ENCODE results near the gene SSH3.

Gene SSH3

DNA sequence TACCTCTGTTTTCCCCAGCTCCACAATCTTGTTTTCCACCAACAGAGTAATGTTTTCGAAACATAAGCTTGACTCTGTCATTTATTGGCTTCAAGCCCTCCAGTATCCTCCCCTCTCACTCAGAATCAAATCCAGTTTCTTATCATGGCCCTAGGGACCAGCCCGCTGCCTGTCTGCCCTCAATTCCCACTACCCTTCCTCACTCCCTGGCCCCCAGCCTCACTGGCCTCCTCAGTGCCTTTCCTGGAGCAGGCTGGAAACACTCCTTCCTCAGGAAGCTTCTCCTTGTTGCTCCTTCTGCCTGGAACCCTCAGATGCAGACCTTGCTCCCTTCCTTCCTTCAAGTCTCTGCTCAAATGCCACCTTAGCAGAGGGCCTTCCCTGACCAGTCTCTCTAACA is 46.1 kb downstream of the SSH3 start:
- no peak for DNase-seq

DNA sequence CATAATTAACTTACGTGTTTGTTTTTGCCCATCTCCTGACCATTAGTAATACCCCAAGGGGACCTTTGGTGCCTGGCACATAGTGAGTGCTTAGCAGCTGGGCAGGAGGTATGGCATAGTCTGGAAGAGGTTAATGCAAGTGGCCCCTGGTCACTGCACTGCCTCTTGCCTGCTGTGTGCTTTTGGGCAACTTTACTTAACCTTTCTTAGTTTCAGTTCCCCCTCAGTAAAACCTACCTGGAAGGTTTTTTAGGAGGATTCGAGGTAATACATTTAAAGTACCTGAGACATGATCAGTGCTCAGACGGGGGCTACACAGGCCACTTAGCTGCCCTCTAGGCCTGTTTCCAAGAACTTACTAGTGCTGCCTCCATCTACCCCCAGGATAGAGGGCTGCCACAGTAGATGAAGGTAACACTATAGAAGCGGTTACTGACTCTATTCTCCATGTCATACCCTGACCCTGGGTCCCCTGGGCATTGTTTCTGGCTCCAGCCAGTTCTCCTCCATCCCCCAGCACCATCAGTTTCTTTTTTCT is 46.7 kb downstream of the SSH3 start:
- DNase-seq = no peak

DNA sequence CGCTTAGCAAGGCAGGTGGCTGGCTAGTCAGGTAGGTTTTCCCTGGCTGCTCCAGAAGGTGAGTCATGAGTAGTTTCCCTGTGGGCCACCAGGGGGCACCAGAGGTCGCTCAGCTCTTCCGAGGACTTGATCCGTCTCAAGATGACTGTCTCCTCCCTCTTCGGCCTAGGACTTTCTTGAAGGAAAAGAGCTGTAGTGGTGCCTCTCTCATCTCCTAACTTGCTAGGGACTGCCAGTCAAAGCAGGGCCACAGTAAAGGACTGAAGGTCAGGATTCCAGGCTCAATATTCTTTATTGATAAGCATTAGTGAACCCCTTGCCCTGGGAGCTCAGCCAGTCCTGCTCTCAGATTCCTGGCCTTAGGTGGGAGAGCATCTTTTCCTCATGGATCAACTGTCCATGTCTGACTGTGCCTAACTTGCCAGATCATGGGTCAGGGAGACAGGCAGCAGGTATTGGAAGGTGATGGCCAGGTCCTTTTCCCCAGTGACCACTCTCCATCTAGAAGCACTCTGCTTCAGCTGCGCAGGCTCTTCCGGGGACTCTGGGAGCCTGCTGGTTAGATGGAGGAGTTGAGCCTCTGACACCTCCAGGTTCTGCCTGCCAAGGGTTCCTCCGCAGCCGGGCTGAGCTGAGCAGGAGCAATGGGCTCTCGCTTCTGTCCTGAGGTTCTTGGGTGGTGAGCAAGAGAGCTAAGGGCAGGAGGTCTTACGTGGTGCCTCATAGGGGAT is 48.1 kb downstream of the SSH3 start:
- peak; percentile 83 for DNase-seq

DNA sequence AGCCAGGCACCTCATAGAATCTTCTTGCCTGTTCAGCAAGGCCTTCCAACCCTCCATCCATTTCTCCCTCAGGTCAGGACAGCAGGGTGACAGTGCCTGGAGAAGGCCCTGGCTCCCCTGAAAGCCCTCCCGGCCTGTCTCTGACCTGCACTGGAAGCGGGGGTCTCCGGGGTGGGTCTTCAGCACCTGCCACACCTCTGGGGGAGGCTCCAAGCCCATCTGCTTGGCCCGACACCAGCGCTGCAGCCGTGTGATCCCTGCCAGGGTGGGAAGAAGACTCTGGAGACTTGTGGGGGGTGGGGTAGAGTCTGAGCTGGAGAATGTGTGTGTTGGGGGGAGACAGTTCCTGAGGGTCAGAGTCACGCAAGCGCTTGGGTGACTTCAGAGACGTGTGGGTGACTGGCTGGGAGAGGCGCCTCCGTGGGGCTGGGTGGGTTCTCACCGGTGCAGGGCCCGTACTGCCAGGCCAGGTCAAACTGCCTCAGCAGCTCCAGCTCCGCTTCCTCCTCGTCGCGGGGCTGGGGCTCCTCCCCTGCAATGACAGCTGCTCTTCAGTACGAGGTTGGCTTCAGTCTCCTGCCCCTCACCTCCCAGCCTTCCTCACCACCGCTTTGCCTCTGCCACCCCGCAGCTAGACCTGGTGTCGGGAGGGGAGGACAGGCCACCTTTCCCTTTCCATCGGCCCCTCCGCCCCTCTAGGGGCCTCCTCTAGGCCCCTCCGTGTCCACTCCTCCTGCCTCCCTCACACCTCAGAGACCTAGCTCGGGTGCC is 49.4 kb downstream of the SSH3 start:
- no peak for DNase-seq

DNA sequence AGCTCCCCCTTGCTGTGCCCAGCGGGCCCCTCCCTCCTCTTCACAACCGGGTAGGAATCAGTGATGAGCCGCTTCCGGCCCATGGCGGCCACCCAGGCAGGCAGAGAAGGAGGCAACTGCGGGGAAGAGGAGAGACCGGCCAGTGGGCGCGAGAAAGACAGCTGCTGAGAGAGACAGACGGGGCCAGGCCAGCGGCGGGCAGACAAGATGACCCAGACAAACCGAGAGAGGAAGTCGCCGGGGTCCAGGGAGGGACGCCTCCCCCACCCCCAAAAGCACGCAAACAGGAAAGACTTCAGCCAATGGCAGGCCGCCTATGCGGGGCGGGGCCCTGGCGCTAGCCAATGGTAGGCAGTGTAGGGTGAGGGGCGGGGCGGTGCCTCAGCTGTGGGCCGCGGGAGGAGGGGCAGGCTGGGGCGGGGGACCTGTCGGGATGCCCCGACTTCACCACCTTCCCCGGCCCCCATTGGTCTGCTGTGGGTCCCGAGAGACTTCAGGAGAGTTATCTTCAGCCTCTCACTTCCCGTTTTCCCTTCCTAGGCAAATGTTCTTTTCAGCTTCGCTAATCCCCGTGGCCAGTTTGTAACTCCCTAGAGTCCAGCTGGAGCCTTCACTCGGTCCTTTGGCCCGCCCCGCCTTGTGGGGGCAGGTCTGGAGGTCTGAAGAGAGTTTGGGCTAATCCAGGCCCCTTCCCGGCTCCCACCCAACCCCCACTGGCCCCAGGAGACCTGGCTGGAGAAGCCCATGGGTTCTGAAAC is 50.2 kb downstream of the SSH3 start, which contains the start of gene POLD4:
TSS of gene POLD4 (minus strand) at position 230 of the 758 bp plus-strand sequence. CDS start at position 83, 147 bp downstream.
- DNase-seq = peak; percentile 98

DNA sequence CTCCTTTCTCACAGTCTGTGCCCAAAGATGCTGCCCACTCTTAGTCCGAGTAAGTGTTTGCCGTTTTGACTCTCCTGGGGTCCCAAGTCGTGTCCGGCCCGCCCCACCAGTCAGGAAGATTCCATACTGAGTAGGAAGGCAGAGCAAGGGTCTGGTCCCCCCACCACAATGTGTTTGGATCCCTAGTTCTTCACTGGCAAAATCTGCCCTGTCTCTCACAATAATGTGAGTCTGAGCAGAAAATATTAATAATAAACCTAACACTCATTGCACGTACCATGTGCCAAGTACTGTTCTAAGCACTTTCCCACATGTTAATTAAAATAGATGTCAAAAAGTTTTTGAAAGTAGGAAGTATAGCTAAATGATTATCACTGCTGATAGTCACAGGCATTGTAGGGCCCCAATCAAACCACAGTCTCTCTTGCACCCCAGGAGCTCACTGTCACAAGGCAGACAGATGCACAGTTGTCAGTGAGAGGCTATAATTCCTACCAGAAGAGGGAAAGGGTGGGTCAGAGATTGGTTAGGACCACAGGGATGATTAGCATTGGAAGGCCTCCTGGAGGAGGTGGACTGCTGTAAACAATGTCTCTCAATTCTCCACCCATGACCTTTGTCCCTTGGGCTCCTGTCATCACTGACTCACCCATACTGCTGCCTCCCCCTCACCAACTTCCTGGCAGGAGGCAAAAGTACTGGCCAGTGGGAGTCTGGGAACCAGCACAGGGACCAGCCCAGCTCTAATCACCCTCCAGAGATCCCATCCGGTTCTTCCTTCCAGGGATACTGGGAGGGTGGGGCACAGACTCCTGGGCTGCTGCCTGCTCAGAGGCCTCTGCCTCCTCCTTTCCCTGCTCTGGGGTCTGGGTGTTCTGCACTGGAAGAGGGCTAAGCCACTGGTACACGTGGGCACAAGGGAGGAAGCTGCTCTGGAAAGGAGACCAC is 51.0 kb downstream of the SSH3 start:
- peak; percentile 98 for DNase-seq

DNA sequence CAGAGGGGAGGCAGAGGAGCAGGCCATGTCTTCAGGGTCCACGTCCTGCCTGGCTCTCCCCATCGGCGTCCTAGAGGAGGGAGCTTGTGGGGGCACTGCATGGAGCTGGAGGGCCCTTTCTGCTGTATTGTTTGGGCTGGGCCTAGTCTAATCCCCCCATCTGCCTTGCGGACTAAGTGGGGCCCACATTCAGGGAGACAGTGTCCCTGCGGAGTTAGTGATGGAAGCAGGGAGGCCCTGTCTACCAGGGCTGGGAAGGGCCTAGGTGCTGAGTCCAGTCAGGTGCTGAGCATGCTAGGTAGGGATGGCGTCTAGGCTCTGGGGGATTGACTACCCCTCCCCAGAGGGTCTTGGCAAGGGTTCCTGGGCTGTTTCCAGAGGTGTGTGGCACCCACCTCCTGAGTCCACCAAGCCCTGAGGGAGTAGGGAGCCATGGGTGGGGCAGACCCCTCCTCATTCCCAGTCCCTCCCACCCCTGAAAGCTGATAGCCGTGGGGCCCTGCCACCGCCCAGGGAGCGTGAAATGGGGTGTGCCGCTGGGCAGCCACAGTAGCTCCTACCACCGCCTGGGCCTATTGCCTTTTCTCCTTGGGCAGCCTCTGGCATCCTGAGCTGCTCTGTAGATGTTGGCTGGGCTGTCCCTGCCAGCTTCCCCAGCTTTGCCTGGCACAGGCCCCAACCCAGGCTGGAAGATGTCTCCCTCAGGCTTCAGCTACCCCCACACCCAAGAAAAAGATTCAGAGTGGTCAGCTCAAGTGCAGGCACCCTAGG is 51.9 kb downstream of the SSH3 start:
- DNase-seq = no peak

DNA sequence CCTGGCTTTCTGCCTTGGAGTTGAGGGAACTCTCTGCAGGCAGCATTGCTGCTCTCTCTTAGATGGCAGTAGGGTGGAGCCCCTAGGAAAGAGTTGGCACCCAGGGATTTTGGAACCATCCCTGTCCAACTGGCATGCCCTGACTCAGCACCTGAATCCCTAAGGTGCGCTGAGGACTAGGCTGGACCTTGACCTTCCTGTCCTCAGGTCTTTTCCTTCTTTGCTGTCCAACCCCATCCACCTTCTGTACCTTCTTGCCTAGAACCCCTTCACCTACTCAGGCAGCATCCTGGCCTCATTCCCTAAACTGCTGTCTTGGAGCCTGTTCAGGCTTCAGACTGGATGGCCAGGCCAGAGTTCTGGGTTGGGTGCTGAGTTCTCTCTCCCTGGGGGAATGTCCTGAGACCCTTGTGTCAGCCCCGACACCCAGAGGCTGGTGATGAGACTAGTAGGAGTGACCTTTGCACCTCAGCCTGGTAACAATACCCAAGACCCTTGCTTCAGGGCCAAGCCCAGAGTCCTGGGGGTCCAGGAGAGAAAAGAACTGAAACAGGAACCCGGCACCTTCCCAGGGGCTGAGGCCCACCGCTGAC is 52.6 kb downstream of the SSH3 start:
- DNase-seq = no peak

DNA sequence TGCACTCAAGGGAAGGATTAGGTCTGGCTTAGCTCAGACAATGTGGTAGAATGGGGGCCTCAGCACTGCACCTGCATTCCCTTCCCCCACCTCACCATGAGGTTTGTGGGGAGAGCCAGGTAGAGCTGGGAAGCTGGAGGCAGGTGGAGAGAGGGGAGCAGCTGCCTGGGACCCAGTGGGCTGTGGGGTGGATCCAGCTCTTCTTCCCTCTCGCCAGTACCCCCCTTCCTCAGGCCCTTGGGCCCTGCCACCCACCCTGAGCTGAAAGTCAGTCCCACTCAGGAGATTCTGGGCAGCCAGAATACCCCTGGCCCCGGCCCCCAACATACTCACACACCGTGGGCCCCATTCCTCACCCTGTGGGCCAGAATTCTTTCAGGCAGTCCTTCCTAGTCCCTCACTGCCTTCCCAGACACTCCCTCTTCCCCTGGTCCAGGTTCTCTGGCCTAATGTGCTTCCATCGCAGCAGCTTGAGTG is 53.1 kb downstream of the SSH3 start:
- no peak for DNase-seq

DNA sequence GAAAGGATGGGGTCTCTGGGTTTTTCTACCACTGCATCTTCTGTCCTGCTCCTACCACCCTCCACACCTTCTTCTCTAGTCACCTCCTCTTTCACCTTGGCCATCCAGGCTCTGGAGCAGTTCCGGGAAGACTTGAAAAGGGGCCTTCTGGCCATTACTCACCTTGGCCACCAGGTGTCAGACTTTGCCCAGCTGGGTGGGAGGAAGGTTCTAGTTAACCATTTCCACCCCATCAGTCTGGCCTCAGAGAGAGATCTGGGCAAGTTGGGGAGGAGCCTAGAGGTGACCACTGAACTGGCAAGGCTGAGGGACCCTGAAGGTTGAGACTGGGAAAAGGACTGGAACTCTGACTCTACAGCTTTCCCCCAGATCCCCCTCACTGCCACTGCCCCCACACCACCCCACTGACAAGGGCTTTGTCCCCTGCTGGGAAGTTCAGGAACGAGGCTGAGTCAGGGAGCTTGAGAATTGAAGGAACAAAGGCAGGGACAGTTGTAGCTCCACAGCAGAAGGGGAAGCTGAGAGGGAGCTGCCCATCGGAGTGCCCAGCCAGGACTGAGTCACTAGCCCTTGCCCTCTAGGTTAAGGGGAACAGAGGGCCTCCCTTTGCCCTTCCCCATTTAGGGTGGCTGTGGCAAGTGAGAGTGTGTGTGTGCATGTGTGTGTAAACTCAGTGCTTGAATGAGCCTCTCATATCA is 53.7 kb downstream of the SSH3 start:
- peak; percentile 89 for DNase-seq

DNA sequence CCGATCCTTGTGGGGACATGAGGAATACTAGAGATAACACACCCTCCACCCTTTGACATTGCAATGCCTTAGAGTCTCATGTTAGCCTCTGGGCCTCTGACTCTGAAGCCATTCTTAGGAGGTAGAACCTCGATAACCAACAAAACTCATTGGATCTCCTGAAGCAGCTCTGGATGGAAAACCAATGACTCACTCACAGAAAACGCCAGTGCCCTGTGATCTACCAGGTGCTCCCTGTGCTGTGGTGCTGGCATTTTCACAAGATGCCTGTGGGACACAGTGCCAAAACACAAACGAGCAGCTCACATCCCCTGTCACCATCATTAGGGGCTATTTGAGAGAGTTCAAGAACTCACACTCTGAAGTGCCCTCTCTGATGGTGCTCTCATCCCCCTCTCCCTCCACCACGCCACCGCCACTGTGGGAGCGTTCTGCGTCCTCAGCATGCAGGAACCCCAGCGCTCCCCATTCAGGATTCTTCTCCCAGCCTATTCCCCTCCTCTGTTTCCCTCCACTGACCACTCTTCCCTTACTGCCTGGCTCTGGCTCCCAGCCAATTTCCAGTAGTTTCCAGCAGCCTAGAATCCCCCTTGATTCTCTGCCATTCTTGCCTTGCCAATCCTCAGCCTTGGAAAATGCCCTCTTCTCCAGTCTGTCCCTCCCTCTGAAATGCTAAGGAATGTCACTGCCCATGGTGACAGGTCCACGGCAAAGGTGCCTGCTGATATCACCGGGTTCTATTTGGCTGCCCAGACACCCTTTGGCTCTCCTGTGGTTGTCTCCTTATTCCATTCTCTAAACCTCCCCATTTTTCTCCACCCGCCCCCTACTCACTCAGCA is 54.7 kb downstream of the SSH3 start:
- no peak for DNase-seq
